ENCODE data around the gene MINAR2.

MINAR2 gene, protein sequence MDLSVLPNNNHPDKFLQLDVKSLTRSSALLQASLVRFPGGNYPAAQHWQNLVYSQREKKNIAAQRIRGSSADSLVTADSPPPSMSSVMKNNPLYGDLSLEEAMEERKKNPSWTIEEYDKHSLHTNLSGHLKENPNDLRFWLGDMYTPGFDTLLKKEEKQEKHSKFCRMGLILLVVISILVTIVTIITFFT

DNA sequence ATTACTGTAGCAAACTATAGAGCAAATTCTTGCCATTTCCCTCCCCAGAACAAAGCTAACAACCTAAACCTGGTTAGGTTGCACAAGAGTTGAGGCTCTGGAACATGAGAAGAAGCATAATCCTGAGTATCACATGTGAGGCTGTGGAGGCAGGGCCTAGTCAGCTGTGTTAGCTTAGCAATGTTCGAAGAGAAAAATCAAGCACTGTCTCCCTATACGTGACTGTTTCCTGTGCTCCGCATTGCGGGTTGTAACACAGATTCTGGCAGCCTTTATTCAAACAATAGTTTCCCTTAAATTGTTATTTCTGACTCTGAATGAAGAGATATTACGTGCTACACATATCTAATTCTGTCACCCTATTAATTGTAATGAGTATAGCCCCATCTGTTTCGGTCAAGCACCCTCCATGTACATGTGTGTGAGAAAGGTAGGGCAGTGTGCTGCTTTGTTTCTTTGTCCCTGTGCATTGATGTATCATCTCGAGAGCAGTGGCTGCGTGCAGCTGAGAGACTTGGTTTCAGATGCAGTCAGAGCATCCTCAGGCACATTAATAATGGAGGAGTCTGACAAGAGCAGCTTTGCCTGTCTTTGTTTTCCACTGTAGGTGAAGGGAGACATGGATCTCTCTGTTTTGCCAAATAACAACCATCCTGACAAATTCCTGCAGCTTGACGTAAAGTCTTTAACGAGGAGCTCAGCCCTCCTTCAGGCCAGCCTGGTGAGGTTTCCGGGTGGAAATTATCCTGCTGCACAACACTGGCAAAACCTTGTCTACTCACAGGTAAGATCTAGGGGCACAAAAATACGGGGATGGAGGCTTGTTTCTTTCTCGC is at the start of gene MINAR2:
Gene MINAR2, plus strand, starts transcription at position 523 of the 836 bp plus-strand sequence. Its CDS starts 97 bp downstream, at position 620.
- DNase-seq: no peak

- DNase-seq: no peak
Observed at GRCh38 chr5:129698661-129699060, 49.2 kb upstream of the MINAR2 start.

GRCh38 chr5:129716235-129716634 is 31.7 kb upstream of the MINAR2 start:
- DNase-seq: no peak

- no peak for DNase-seq
Observed at GRCh38 chr5:129716651-129717050, 31.2 kb upstream of the MINAR2 start.

DNA sequence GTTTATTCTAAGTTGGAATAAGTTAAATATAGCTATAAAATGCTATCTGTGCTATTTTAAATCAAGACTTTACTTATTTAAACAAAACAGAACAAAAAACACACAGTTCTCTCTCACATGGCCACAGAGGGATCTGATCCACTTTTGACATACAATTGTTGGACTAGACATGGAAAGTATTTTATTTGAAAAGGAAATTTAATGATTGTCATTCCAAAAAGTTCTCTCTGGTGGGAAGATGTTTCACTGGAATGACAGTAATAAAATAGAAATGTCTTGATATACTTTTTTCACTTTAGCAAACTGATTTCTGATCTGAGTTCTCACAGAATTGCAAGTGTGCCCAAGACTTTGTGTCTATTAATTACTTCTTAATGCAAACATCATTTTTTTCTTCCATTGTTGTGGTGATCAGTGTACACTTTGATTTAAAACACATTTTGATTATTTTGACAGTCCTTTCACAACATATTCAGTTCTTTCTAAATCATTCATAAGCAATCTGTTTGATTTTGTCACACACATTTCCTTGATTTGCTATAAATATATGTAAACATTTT is 30.1 kb upstream of the MINAR2 start:
- no peak for DNase-seq

GRCh38 chr5:129718471-129719090 is 29.3 kb upstream of the MINAR2 start:
- DNase-seq: no peak

GRCh38 chr5:129724222-129724621 is 23.7 kb upstream of the MINAR2 start:
- no peak for DNase-seq

GRCh38 chr5:129724647-129725046 is 23.2 kb upstream of the MINAR2 start:
- DNase-seq: no peak

DNA sequence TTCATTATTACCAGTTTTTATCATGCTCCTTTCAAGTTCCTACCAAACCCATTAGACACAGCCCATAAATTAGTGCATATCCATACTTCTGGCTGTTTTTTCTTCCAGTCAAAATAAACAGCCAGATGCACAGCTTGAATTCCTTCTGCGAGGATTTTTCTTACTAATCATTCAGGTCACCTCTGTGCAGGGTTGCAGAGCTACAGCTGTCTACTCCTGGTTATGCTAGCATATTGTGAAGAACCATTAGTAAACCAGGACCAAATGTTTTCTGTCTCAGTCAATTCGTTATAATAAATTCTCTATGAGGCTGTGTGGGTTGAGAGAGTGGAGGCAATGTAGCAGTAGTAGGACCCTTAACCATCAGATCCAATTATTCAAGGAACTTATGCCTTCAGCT is 8.1 kb upstream of the MINAR2 start:
- DNase-seq: no peak

- no peak for DNase-seq
Observed at GRCh38 chr5:129743541-129744187, 4.2 kb upstream of the MINAR2 start.

GRCh38 chr5:129745997-129746396 is 1.9 kb upstream of the MINAR2 start:
- no peak for DNase-seq

- no peak for DNase-seq
Observed at GRCh38 chr5:129746876-129747275, 1.0 kb upstream of the MINAR2 start.

- DNase-seq: peak in 1 of 3 experiments; percentile 14
Observed at GRCh38 chr5:129748913-129749880, 1.3 kb downstream of the MINAR2 start.

DNA sequence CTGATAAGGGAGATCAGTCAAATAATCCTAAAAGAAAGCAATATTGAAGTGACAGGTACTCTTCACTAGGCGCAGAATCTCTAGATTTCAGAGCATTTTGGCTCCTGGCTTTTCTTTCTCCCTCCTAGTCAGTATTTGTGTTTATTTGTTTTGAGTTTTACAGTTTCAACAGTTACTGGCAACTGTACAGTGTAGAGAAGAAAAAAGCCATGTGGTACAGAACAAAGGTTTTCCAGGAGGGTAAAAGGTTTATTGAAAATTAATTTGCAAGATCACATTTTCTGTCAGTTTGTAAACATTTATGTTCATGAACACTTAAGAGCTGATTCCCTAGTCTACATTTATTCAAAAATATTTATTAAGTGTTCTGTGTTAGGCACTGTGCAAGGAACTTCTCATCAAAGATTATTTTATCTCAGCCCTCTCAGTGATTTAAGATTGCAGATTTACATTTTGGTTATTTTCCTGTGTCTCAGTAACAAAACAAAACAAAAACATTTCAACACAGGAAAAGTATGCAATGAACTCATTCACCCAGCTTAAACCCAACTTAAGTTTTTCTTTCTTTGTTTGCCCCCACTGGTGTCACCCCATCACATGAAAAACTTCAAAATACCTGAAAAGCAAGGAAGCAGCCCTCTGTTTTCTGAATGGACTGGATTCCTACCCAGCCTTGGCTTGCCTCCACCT is 12.9 kb downstream of the MINAR2 start:
- no peak for DNase-seq

DNA sequence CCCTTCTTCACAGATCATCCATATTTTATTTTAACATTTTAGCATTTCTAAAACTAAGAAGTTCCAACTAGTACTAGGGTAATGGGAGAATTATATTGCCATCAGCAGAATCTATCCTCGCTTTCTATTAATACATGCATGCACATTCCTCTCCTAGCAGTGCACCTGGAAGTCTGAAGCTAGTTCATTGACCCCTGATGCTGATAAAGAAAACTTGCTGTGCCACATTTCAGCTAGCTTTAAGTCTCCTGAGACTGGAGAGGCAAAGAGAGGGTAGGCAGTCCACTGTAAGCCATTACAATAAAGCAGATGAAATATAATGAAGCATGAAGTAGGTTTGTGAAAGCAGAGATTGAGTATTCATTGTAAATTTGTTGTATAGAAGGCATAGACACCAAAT is 15.8 kb downstream of the MINAR2 start:
- DNase-seq: no peak

GRCh38 chr5:129766798-129767197 is 18.9 kb downstream of the MINAR2 start:
- no peak for DNase-seq

- DNase-seq: peak; percentile 59 to 89 (median 85)
Observed at GRCh38 chr5:129767927-129768380, 20.1 kb downstream of the MINAR2 start.

- no peak for DNase-seq
Observed at GRCh38 chr5:129768735-129769134, 20.8 kb downstream of the MINAR2 start.

- DNase-seq: no peak
Observed at GRCh38 chr5:129770024-129770820, 22.3 kb downstream of the MINAR2 start.

Measured in NCI-H1417 (cell line).